ENCODE measurements around the gene EXOC1.

GRCh38 chr4:55907469-55907868 is 54.0 kb downstream of the EXOC1 start:
- TF ChIP-seq POLR2A (IDR thresholded peaks at IDR 0.05; ENCODE audit: low read depth, low read length) (no peak), POLR2AphosphoS5 (IDR thresholded peaks at IDR 0.05; ENCODE audit: low read depth, low read length) (no peak)
